Natural killer cell treated with Interleukin-12 subunit alpha and Interleukin-12 subunit beta and Interleukin-15 and Interleukin-18, amount 100 ng/mL, for 72 hours (primary cell): ENCODE results near the gene FYTTD1. TPM values are rescaled to one million over a fixed set of nuclear protein-coding genes. Genes with fewer than 3 reads are reported as not detected.

Experiments used
- ATAC-seq, 2 donors: fragments of 150-1000 bp; cut with Tn5 transposase in 1 of 2; sonication (Bioruptor Pico), chemical (Tn5 transposase) in 1 of 2; 2 replicates each; pipeline ENCODE4 v1.10.0; 2021
- DNase-seq: peaks from one replicate; pipeline ENCODE4 v3.0.0; 2022; ENCODE audit warnings: low spot score
- H3K27ac Mint-ChIP-seq, 2 donors: 1 replicate in 1 of 2; 2 replicates in 1 of 2; pipeline ENCODE4 v1.8.0; 2022; ENCODE audit warnings: mixed read lengths in 2 of 2, mild to moderate bottlenecking in 1 of 2, moderate library complexity in 1 of 2
- H3K27me3 Mint-ChIP-seq, 2 donors: 1 replicate in 1 of 2; 2 replicates in 1 of 2; pipeline ENCODE4 v1.8.0; 2022; ENCODE audit warnings: mixed read lengths in 2 of 2
- H3K36me3 Mint-ChIP-seq: one replicate; pipeline ENCODE4 v1.8.0; 2022; ENCODE audit warnings: mixed read lengths
- H3K4me1 Mint-ChIP-seq, 2 donors: 1 replicate in 1 of 2; 2 replicates in 1 of 2; pipeline ENCODE4 v1.8.0; 2022; ENCODE audit warnings: low read depth in 2 of 2, mixed read lengths in 2 of 2, mild to moderate bottlenecking in 1 of 2
- H3K4me3 Mint-ChIP-seq: one replicate; pipeline ENCODE4 v1.8.0; 2022; ENCODE audit warnings: mixed read lengths
- H3K9me3 Mint-ChIP-seq: 2 replicates; pipeline ENCODE4 v1.8.0; 2022; ENCODE audit warnings: mixed read lengths
- total RNA-seq, 2 donors: library from RNA; stranded (reverse); gene quantifications; one replicate each; pipeline ENCODE4 v1.2.3, GENCODE V29; 2022

FYTTD1 gene
- total RNA-seq, 2 donors from 2014 or later: 36.0 to 66.1 TPM

GRCh38 chr3:197809356-197810020 lies 59.8 kb downstream of the FYTTD1 start:
- Mint-ChIP-seq H3K9me3 (no peaks in the 10 kb centered on the region), H3K4me1 (peaks cover 33 to 34% of the 10 kb centered on the region in 2 donors), H3K4me3 (no peak overlapping the region), H3K27me3 (no peaks in the 10 kb centered on the region), H3K36me3 (no peaks in the 10 kb centered on the region), H3K27ac (peak overlapping the region in 1 of 2 donors; percentile 0)
- ATAC-seq: no peak
- DNase-seq: no peak

DNA sequence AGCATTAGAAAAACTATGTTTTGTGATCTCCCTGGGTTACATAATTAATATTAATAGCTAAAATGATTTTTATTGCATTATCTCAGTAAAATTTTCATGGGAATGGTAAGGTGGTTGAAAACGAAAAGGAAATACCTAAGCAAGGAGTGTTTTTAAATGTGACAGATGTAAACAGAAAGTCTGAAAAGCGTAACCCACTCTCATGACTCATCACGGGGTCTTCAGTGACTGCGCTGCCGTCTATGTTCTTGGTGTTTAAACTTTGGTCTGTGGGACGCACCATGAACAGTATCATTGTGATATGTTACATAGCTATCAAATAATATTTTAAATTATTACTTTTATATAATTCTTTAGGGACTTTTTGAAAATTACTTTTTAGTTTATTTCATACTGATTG lies 61.2 kb downstream of the FYTTD1 start:
- Mint-ChIP-seq H3K36me3 (no peaks in the 10 kb centered on the region), H3K27me3 (no peaks in the 10 kb centered on the region), H3K4me3 (no peak overlapping the region), H3K9me3 (no peaks in the 10 kb centered on the region), H3K27ac (no peak overlapping the region), H3K4me1 (peaks cover 33 to 37% of the 10 kb centered on the region in 2 donors)
- no peak for ATAC-seq
- no peak for DNase-seq

DNA sequence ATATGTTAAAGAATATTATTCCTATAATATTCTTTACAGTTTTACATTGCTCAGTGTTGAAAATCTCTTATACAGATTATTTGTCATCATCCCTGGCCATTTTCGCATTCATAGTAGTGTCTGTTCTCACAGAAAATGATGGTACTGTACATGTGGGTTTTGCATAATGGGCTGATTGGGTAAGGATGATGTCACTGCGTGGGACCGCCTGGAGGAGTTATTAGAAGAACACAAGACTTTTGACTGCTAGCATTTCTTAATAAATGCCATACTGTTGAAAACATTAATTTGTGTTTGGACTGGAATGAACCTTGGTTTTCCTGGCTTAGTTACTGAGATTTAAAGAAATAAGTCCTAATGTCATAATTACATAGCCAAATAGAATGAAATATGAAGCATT lies 61.7 kb downstream of the FYTTD1 start:
- ATAC-seq (no peak), DNase-seq (no peak)
- Mint-ChIP-seq H3K36me3 (no peaks in the 10 kb centered on the region), H3K9me3 (no peaks in the 10 kb centered on the region), H3K4me1 (peaks cover 33 to 37% of the 10 kb centered on the region in 2 donors), H3K27ac (peak overlapping the region in 1 of 2 donors; percentile 58), H3K27me3 (no peaks in the 10 kb centered on the region), H3K4me3 (no peak overlapping the region)

- no peak for DNase-seq
- Mint-ChIP-seq H3K4me1 (peaks cover 19 to 22% of the 10 kb centered on the region in 2 donors), H3K4me3 (no peak overlapping the region), H3K36me3 (no peaks in the 10 kb centered on the region), H3K27ac (no peak overlapping the region), H3K9me3 (no peaks in the 10 kb centered on the region), H3K27me3 (no peaks in the 10 kb centered on the region)
- no peak for ATAC-seq
Observed at GRCh38 chr3:197814372-197814771, 64.7 kb downstream of the FYTTD1 start.

GRCh38 chr3:197820550-197821335 lies 71.1 kb downstream of the FYTTD1 start:
- Mint-ChIP-seq H3K4me3 (no peak overlapping the region), H3K27me3 (no peaks in the 10 kb centered on the region), H3K9me3 (no peaks in the 10 kb centered on the region), H3K27ac (peak overlapping the region; percentile 3 to 6), H3K4me1 (peaks cover 13 to 18% of the 10 kb centered on the region in 2 donors), H3K36me3 (peaks cover 7% of the 10 kb centered on the region)
- no peak for DNase-seq
- no peak for ATAC-seq

DNA sequence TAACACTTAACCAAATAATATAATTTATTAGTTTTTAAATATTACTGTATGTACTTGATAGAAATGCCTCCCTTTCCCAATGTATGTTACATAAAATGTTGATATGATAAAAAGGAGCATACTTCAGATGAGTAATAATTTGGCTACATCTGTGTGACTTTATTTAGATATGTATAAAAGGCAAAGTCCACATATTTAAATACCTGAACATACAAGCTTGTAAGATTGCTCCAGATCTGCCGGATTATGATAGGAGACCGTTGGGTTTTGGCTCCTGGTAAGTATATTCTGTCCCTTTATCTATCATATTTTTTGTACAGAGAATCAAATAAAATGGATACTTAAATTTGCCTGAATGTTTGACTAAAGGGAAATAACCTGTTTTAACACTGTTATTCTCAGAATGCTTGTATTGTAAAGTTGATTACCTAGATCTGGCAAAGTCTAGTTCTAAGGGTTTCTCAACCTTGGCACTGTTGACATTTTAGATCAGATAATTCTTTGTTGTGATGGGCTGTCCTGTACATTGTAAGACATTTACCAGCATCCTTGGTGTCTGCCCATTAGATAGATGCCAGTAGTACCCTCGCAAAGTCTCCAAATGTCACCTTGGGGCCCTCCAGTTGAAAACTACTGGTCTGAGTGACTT lies 79.8 kb downstream of the FYTTD1 start:
- no peaks in the 10 kb centered on the region for H3K9me3 Mint-ChIP-seq
- peaks cover 27% of the 10 kb centered on the region for H3K36me3 Mint-ChIP-seq
- ATAC-seq: no peak
- H3K4me1 Mint-ChIP-seq: peaks cover under 1 to 3% of the 10 kb centered on the region in 2 donors
- no peak overlapping the region for H3K4me3 Mint-ChIP-seq
- DNase-seq: no peak
- H3K27ac Mint-ChIP-seq: no peak overlapping the region
- no peaks in the 10 kb centered on the region for H3K27me3 Mint-ChIP-seq

- no peak for ATAC-seq
- no peak overlapping the region for H3K27ac Mint-ChIP-seq
- no peaks in the 10 kb centered on the region for H3K4me1 Mint-ChIP-seq
- H3K36me3 Mint-ChIP-seq: peaks cover 28% of the 10 kb centered on the region
- H3K9me3 Mint-ChIP-seq: no peaks in the 10 kb centered on the region
- no peak for DNase-seq
- H3K27me3 Mint-ChIP-seq: no peaks in the 10 kb centered on the region
- no peak overlapping the region for H3K4me3 Mint-ChIP-seq
Observed at GRCh38 chr3:197830308-197830966, 80.8 kb downstream of the FYTTD1 start.

- H3K27ac Mint-ChIP-seq: no peak overlapping the region
- ATAC-seq (no peak), DNase-seq (no peak)
- H3K36me3 Mint-ChIP-seq: peaks cover 28% of the 10 kb centered on the region
- no peaks in the 10 kb centered on the region for H3K4me1 Mint-ChIP-seq
- H3K27me3 Mint-ChIP-seq: no peaks in the 10 kb centered on the region
- no peaks in the 10 kb centered on the region for H3K9me3 Mint-ChIP-seq
- no peak overlapping the region for H3K4me3 Mint-ChIP-seq
Observed at GRCh38 chr3:197830967-197831313, 81.3 kb downstream of the FYTTD1 start.

GRCh38 chr3:197833930-197834715 lies 84.4 kb downstream of the FYTTD1 start:
- ATAC-seq (no peak), DNase-seq (no peak)
- Mint-ChIP-seq H3K4me1 (no peaks in the 10 kb centered on the region), H3K36me3 (peaks cover 22% of the 10 kb centered on the region), H3K9me3 (no peaks in the 10 kb centered on the region), H3K27me3 (no peaks in the 10 kb centered on the region), H3K4me3 (no peak overlapping the region), H3K27ac (no peak overlapping the region)

- Mint-ChIP-seq H3K36me3 (peaks cover 15% of the 10 kb centered on the region), H3K4me3 (no peak overlapping the region), H3K4me1 (no peaks in the 10 kb centered on the region), H3K27ac (no peak overlapping the region), H3K9me3 (no peaks in the 10 kb centered on the region), H3K27me3 (no peaks in the 10 kb centered on the region)
- no peak for ATAC-seq
- no peak for DNase-seq
Observed at GRCh38 chr3:197835509-197835908, 85.8 kb downstream of the FYTTD1 start.

GRCh38 chr3:197836244-197836643 lies 86.6 kb downstream of the FYTTD1 start:
- Mint-ChIP-seq H3K36me3 (peaks cover 11% of the 10 kb centered on the region), H3K27ac (no peak overlapping the region), H3K9me3 (no peaks in the 10 kb centered on the region), H3K4me1 (no peaks in the 10 kb centered on the region), H3K4me3 (no peak overlapping the region), H3K27me3 (no peaks in the 10 kb centered on the region)
- no peak for DNase-seq
- no peak for ATAC-seq
